OCI-M2 (cell line): Measurements from ENCODE around the gene COPS3.
A peak's percentile ranks its signal among the peaks of the same experiment; 100 is the strongest.

ENCODE experiments used
- DNase-seq: peaks from one replicate; lab custom pipeline; 2025; ENCODE audit not compliant: unreplicated experiment; lab: John Stamatoyannopoulos, UW

The COPS3 gene

GRCh38 chr17:17221329-17221728 is 59.7 kb downstream of the COPS3 start:
- DNase-seq = no peak

DNA sequence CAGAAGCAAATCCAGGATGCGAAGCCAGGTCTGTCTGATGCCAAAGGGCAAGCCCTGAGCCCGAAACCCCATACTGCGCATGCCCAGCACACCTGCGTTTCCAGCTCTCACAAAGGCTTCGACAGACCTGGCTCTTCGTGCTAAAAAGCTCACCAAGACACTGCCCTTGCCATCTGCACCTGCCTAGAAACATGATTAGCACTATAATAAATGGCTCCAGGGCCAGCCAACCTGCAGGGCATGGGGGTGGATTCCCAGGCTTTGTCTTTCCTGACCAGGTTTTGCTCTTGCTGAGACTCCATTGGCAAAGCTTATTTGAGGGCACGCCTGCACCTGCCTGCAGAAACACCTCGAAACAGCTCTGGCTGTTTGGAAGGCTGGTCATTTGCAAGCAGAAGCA is 60.5 kb downstream of the COPS3 start:
- DNase-seq = no peak

GRCh38 chr17:17217995-17218394 is 63.1 kb downstream of the COPS3 start:
- no peak for DNase-seq

GRCh38 chr17:17216776-17217175 is 64.3 kb downstream of the COPS3 start:
- DNase-seq = no peak

DNA sequence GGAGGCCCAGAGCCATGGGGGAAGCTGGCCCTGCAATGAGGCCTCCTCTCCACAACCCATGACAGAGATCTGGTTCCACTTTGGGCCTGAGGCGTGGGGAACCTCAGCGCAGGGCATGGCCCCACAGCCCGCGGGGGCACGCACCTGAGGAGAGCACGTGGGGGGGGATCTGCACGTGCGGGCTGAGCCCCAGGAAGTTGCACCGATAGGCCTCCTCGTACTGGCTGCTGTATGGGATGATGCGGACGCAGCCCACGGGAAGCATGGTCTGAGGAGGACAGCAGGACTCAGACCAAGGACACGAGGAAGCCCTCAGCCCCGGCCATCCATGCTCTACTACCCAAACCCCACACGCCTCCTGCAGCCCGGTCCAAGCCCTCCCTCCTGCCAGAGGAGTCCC is 64.8 kb downstream of the COPS3 start:
- no peak for DNase-seq

DNA sequence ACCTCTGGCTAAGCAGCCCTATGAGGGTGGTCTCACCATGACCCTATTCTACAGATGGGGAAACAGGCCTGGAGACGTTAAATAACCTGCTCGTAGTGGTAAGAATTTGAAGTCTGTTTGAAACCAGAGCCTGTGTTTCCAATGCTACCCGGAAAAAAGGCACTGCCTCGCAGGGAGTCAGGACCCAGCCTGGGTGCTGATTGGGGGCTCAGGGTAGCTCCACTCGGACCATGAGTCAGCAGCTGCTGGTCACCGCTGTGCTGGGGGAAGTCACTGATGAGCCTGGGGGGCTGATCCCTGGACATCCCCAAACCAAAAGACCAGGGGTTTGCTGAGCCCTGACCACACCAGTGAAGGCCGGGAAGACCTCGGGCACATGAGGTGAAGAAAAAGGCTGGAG is 65.5 kb downstream of the COPS3 start:
- no peak for DNase-seq

DNA sequence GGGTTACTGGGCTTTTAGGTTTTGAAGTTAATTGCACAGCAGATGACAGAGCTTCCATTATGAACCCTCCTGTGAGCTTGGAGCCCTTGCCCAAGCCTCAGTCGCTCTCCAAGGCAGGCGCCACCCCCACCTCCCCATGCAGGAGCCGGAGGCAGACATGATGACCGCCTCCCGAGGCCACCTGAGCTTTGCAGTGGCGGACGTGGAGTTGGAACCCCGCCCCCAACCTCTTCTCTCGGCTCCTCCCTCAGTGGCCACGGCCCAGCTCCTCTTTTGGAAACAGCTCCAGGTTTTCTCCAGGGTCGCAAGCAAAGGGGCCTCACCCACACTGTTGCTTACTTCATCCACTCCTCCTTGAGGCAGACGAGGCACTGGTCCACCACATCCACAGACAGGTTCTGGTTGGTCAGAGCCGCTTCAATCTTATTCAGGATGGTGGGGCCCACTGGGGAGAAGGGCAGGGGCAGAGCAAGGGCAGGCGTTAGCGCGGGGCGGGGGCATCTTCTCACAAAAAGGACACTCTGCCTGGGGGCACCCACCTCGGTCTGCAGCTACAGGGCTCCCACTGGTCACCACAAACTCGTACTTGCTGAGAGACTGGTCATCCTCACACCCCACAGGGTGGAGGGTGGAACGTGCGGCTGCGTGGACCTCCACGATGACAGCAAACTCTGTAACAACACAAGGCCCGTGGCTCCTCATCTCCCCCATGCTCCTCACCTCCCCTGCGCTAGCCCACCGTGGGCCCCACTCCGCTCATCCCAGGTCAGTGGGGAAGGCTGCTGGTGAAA is 66.2 kb downstream of the COPS3 start:
- no peak for DNase-seq

DNA sequence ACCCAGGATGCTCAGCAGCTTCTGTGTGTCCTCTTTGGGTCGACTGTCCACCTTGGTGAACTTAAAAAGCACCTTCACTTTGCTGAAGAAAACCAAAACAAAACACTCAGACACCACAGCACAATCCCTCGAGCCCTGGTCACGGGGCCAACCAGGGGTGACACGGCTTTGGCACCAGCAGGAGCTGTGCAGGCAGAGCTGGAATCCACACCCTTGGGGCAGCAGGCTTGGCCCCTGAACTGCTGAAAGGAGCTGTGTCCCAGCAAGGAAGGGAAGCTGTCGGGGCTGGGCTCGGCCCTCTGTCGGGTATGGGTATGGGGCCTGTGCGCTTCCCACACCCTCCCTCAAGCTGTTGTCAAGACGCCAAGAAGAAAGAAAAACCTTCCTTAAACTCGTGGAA is 67.3 kb downstream of the COPS3 start:
- no peak for DNase-seq

DNA sequence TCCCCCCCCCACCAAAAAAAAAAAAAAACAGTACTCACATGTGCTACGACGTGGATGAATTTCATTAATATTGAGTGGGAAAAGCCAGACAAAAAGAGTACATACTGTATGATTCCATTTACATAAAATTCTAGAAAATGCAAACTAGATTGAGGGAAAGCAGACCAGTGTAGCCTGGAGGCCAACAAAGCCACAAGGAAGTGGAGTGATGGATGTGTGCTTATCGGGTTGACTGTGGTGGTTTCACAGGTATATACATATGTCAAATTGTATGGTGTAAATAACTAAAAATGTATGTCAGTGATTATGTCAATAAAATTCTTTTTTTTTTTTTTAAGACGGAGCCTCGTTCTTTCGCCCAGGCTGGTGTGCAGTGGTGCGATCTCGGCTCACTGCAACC is 73.0 kb downstream of the COPS3 start:
- DNase-seq = no peak

GRCh38 chr17:17206913-17207335 is 74.1 kb downstream of the COPS3 start:
- DNase-seq = no peak

GRCh38 chr17:17206124-17206912 is 74.7 kb downstream of the COPS3 start, which contains the start of gene PLD6:
Gene PLD6 (minus strand): TSS chr17:17206333. CDS start chr17:17206286, 47 bp downstream.
- DNase-seq = peak; percentile 21

GRCh38 chr17:17205368-17206123 is 75.5 kb downstream of the COPS3 start:
- no peak for DNase-seq

GRCh38 chr17:17204635-17205231 is 76.3 kb downstream of the COPS3 start:
- DNase-seq = no peak

- DNase-seq = no peak
These were observed 76.9 kb downstream of the COPS3 start for GRCh38 chr17:17204041-17204591.

GRCh38 chr17:17203173-17203730 is 77.8 kb downstream of the COPS3 start:
- DNase-seq = no peak

GRCh38 chr17:17201907-17202306 is 79.1 kb downstream of the COPS3 start:
- no peak for DNase-seq

GRCh38 chr17:17201271-17201670 is 79.8 kb downstream of the COPS3 start:
- DNase-seq = no peak

DNA sequence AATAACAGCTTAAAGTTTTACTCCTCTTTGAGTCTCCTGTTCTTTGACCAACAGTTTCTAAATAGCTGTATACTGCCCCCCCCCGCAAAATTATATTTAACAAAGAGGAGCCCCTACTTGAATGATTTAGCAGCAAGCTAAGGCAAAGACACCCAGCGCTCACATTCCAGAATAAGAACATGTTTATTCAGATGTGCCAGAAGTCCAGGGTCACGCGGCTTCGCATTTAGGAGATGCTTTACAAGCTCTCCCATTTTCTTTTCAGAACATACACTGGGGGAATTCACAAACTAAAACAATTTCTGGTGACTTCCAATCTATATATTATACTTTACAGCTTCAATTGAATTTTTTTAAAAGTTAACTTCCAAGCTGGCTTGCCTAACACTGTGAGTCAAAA is 80.2 kb downstream of the COPS3 start:
- no peak for DNase-seq

GRCh38 chr17:17200311-17200710 is 80.7 kb downstream of the COPS3 start:
- DNase-seq = no peak

DNA sequence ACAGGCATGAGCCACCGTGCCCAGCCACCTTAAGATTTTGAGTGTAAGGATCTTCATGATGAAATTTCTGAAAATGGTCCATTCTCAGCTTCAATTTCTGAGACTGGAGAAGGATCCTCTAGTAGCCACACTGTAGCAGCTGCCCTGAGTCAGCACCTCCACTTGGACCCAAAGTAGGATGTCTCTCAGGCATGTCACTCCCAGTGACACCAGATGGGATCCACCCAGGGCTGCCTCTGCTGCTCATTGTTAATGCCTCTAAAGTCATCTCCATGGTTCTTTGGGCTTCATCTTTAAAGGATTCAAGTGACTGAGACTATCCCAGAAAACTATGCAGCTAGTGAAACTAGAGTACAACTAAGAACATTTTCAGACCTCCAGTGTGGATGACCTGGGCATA is 82.8 kb downstream of the COPS3 start:
- no peak for DNase-seq

DNA sequence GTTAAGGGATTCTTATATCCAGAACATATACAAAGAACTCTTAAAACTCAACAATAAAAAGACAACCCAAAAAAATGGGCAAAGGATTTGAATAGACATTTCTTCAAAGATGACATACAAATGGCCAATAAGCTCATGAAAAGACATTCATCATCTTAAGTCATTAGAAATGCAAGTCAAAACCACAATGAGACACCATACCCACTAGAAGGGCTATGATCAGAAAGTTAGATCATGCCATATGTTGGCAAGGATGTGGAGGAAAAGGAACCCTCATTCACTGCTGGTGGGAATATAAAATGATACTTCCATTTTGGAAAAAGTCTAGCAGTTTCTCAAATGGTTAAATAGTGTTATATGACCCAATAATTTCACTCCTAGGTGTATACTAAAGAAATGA is 84.3 kb downstream of the COPS3 start:
- no peak for DNase-seq
